K562 (cell line): ENCODE results near the gene DNASE1L3.

Experiments used
- DPF2 ChIP-seq: fragments of 450-650 bp; IDR thresholded peaks from 2 replicates; pipeline ENCODE4 v1.6.1; 2016
- FOXA1 ChIP-seq: fragments of 450-650 bp; IDR thresholded peaks from 2 replicates; pipeline ENCODE4 v1.6.1; 2016; ENCODE audit warnings: mild to moderate bottlenecking, borderline replicate concordance
- FUS ChIP-seq: fragments of 200-400 bp; formaldehyde crosslinking; optimal IDR thresholded peaks from 2 replicates; pipeline ENCODE3; 2017; ENCODE audit warnings: low read depth, low read length
- HDGF ChIP-seq: fragments of 450-650 bp; IDR thresholded peaks from 2 replicates; pipeline ENCODE4 v1.6.1; 2016
- SMARCA4 ChIP-seq: fragments of 450-650 bp; IDR thresholded peaks from 2 replicates; pipeline ENCODE4 v1.6.1; 2016
- TEAD4 ChIP-seq, 2 experiments: sonication (generic) in 1 of 2; formaldehyde crosslinking in 1 of 2; IDR thresholded peaks; 2 replicates each; pipeline versions ENCODE4 v1.6.1 to v1.8.0; 2012 to 2022; ENCODE audit warnings: borderline replicate concordance in 1 of 2, inconsistent platforms in 1 of 2, low read length in 1 of 2, mild to moderate bottlenecking in 1 of 2, missing genetic modification reagents in 1 of 2
- YY1 ChIP-seq, 3 experiments: IDR thresholded peaks; 2 replicates each; pipeline ENCODE4 v1.6.1; 2011; ENCODE audit warnings: low read length in 2 of 3, mild to moderate bottlenecking in 2 of 3, moderate library complexity in 2 of 3, borderline replicate concordance in 1 of 3, control low read depth in 1 of 3, low read depth in 1 of 3; ENCODE audit not compliant: insufficient read depth in 3 of 3, insufficient replicate concordance in 2 of 3, control insufficient read depth in 1 of 3, insufficient read length in 1 of 3; ENCODE audit errors: extremely low read depth in 1 of 3
- ZNF184 ChIP-seq: sonication (generic); formaldehyde crosslinking; IDR thresholded peaks from 2 replicates; pipeline ENCODE4 v1.5.0; 2020; ENCODE audit warnings: missing genetic modification reagents
- ZNF217 ChIP-seq: sonication (generic); formaldehyde crosslinking; IDR thresholded peaks from 2 replicates; pipeline ENCODE4 v1.8.0; 2022; ENCODE audit warnings: mild to moderate bottlenecking, missing genetic modification reagents
- ZNF280B ChIP-seq: fragments of 250-450 bp; sonication (Bioruptor Pico); IDR thresholded peaks from 2 replicates; pipeline ENCODE4 v1.5.1; 2021; ENCODE audit warnings: mild to moderate bottlenecking
- ZNF551 ChIP-seq: fragments of 250-450 bp; sonication (Bioruptor Pico); IDR thresholded peaks from 2 replicates; pipeline ENCODE4 v1.5.0; 2021; ENCODE audit warnings: mild to moderate bottlenecking, moderate library complexity
- ZNF668 ChIP-seq: fragments of 250-450 bp; sonication (Bioruptor Pico); IDR thresholded peaks from 2 replicates; pipeline ENCODE4 v1.8.0; 2022; ENCODE audit warnings: mild to moderate bottlenecking, inconsistent platforms
- TF ChIP-seq, protein P1 (sequence below): sonication (generic); formaldehyde crosslinking; IDR thresholded peaks from 2 replicates; pipeline ENCODE4 v1.8.0; 2022; ENCODE audit warnings: mild to moderate bottlenecking, missing genetic modification reagents

GRCh38 chr3:58198362-58198761 lies 12.4 kb downstream of the DNASE1L3 start:
- no peak for TF ChIP-seq DPF2
- no peak for TF ChIP-seq ZNF217 (CRISPR knock-in tag)
- no peak for TF ChIP-seq TEAD4 (IDR thresholded peaks at IDR 0.05; ENCODE audit: low read length)
- no peak for TF ChIP-seq TEAD4 (CRISPR knock-in tag; IDR thresholded peaks at IDR 0.05; ENCODE audit: borderline replicate concordance)
- TF ChIP-seq ZNF551 (CRISPR knock-in tag): no peak
- no peak for TF ChIP-seq FUS
- TF ChIP-seq ZNF280B (CRISPR knock-in tag): no peak
- no peak for TF ChIP-seq FOXA1
- TF ChIP-seq, protein P1, sequence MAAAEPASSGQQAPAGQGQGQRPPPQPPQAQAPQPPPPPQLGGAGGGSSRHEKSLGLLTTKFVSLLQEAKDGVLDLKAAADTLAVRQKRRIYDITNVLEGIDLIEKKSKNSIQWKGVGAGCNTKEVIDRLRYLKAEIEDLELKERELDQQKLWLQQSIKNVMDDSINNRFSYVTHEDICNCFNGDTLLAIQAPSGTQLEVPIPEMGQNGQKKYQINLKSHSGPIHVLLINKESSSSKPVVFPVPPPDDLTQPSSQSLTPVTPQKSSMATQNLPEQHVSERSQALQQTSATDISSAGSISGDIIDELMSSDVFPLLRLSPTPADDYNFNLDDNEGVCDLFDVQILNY (CRISPR knock-in tag): no peak
- TF ChIP-seq SMARCA4: no peak
- TF ChIP-seq YY1 (IDR thresholded peaks at IDR 0.05; ENCODE audit: borderline replicate concordance in 1 of 3, control insufficient read depth in 1 of 3, extremely low read depth in 1 of 3, insufficient read depth in 3 of 3, insufficient read length in 1 of 3, insufficient replicate concordance in 2 of 3, low read depth in 1 of 3, low read length in 2 of 3): no peak
- no peak for TF ChIP-seq ZNF668 (CRISPR knock-in tag)
- TF ChIP-seq HDGF: no peak
- no peak for TF ChIP-seq ZNF184 (CRISPR knock-in tag)
